Astrocyte (in vitro differentiated cells and primary cell): ENCODE measurements around the gene CSMD2. TPM values are rescaled to one million over a fixed set of nuclear protein-coding genes. Genes with fewer than 3 reads are reported as not detected.
A peak's percentile ranks its signal among the peaks of the same experiment; 100 is the strongest.

Source experiments
- DNase-seq: peaks from one replicate; pipeline ENCODE4 v3.0.0-alpha.2; 2010; ENCODE audit warnings: low read depth
- FAIRE-seq: peaks from 2 replicates; lab custom pipeline; 2011; peaks lifted over from hg19 to GRCh38; lab: Jason Lieb, UNC
- H2AFZ ChIP-seq: 2 replicates; pipeline ENCODE4 v1.6.0; 2012; ENCODE audit warnings: low read depth, low read length, inconsistent platforms
- H3K27ac ChIP-seq: 2 replicates; pipeline ENCODE4 v1.5.1; 2011; ENCODE audit warnings: low read depth, low read length, inconsistent platforms
- H3K27me3 ChIP-seq: 2 replicates; pipeline ENCODE4 v1.6.0; 2011; ENCODE audit warnings: low read length, inconsistent platforms; ENCODE audit not compliant: insufficient read depth
- H3K36me3 ChIP-seq: 2 replicates; pipeline ENCODE4 v1.5.1; 2011; ENCODE audit warnings: low read length, inconsistent platforms; ENCODE audit not compliant: insufficient read depth
- H3K4me1 ChIP-seq: 2 replicates; pipeline ENCODE4 v1.5.1; 2011; ENCODE audit warnings: low read length, inconsistent platforms; ENCODE audit not compliant: insufficient read depth
- H3K4me2 ChIP-seq: 2 replicates; pipeline ENCODE4 v1.6.0; 2012; ENCODE audit warnings: low read length, inconsistent platforms
- H3K4me3 ChIP-seq: 2 replicates; pipeline ENCODE4 v1.5.1; 2011; ENCODE audit warnings: low read depth, mild to moderate bottlenecking, low read length, inconsistent platforms; ENCODE audit not compliant: insufficient read depth
- H3K79me2 ChIP-seq: 2 replicates; pipeline ENCODE4 v1.6.0; 2012; ENCODE audit warnings: mild to moderate bottlenecking, low read length, inconsistent platforms; ENCODE audit not compliant: insufficient read depth
- H3K9ac ChIP-seq: 2 replicates; pipeline ENCODE4 v1.6.0; 2012; ENCODE audit warnings: mild to moderate bottlenecking, low read length, inconsistent platforms
- H3K9me3 ChIP-seq: 2 replicates; pipeline ENCODE4 v1.5.1; 2012; ENCODE audit warnings: low read depth, mild to moderate bottlenecking, low read length, inconsistent platforms; ENCODE audit not compliant: insufficient read depth
- H4K20me1 ChIP-seq: 2 replicates; pipeline ENCODE4 v1.6.0; 2012; ENCODE audit warnings: low read length, inconsistent platforms; ENCODE audit not compliant: insufficient read depth
- H3K27ac Mint-ChIP-seq: one replicate; pipeline ENCODE4 v1.8.0; 2021; ENCODE audit warnings: mild to moderate bottlenecking, mixed read lengths; ENCODE audit not compliant: unreplicated experiment
- H3K27me3 Mint-ChIP-seq: one replicate; pipeline ENCODE4 v1.8.0; 2021; ENCODE audit warnings: low read depth, mixed read lengths; ENCODE audit not compliant: unreplicated experiment
- H3K36me3 Mint-ChIP-seq: one replicate; pipeline ENCODE4 v1.8.0; 2021; ENCODE audit warnings: low read depth, mixed read lengths; ENCODE audit not compliant: unreplicated experiment
- H3K4me1 Mint-ChIP-seq: one replicate; pipeline ENCODE4 v1.8.0; 2021; ENCODE audit warnings: low read depth, mixed read lengths; ENCODE audit not compliant: unreplicated experiment
- H3K4me3 Mint-ChIP-seq: one replicate; pipeline ENCODE4 v1.8.0; 2021; ENCODE audit warnings: mild to moderate bottlenecking, moderate library complexity, mixed read lengths; ENCODE audit not compliant: unreplicated experiment
- H3K9me3 Mint-ChIP-seq: one replicate; pipeline ENCODE4 v1.8.0; 2021; ENCODE audit warnings: mild to moderate bottlenecking, mixed read lengths; ENCODE audit not compliant: unreplicated experiment
- CTCF ChIP-seq: IDR thresholded peaks from 2 replicates; pipeline ENCODE4 v1.5.1; 2011; ENCODE audit warnings: low read depth, mild to moderate bottlenecking, inconsistent platforms, low read length, moderate library complexity; ENCODE audit not compliant: insufficient read depth
- EZH2 ChIP-seq: IDR thresholded peaks from 2 replicates; pipeline ENCODE4 v1.6.1; 2012; ENCODE audit warnings: mild to moderate bottlenecking, low read length, inconsistent platforms; ENCODE audit not compliant: insufficient read depth
- total RNA-seq: library from RNA; stranded (reverse); gene quantifications from 2 replicates; pipeline ENCODE4 v1.2.1, GENCODE V29; 2021

CSMD2 gene
- total RNA-seq, 1 donor from 2014 or later = 11.1 TPM

GRCh38 chr1:33844166-33844565, 320.9 kb downstream of the CSMD2 start:
- H3K9me3 Mint-ChIP-seq = no peaks in the 10 kb centered on the region
- DNase-seq (no peak), FAIRE-seq (no peak)
- H3K4me3 Mint-ChIP-seq = no peak overlapping the region
- H3K9ac ChIP-seq = no peak overlapping the region
- H3K4me3 ChIP-seq = no peak overlapping the region
- H3K27me3 Mint-ChIP-seq = peaks cover 2% of the 10 kb centered on the region
- H3K27ac ChIP-seq = no peak overlapping the region
- H3K4me1 ChIP-seq = no peaks in the 10 kb centered on the region
- peaks cover 20% of the 10 kb centered on the region for H4K20me1 ChIP-seq
- peaks cover 5% of the 10 kb centered on the region for H3K36me3 Mint-ChIP-seq
- H3K9me3 ChIP-seq = no peaks in the 10 kb centered on the region
- H3K4me1 Mint-ChIP-seq = no peaks in the 10 kb centered on the region
- no peaks in the 10 kb centered on the region for H3K36me3 ChIP-seq
- H3K27me3 ChIP-seq = no peaks in the 10 kb centered on the region
- no peaks in the 10 kb centered on the region for H3K79me2 ChIP-seq
- H2AFZ ChIP-seq = no peak overlapping the region
- H3K27ac Mint-ChIP-seq = no peak overlapping the region
- TF ChIP-seq CTCF (no peak), EZH2 (no peak)
- H3K4me2 ChIP-seq = no peak overlapping the region

GRCh38 chr1:33842348-33842747, 322.7 kb downstream of the CSMD2 start:
- Histone ChIP-seq H4K20me1 (peaks cover 10% of the 10 kb centered on the region), H3K27me3 (no peaks in the 10 kb centered on the region), H3K4me1 (no peaks in the 10 kb centered on the region), H3K9me3 (no peaks in the 10 kb centered on the region), H2AFZ (no peak overlapping the region), H3K9ac (no peak overlapping the region), H3K79me2 (no peaks in the 10 kb centered on the region), H3K36me3 (no peaks in the 10 kb centered on the region), H3K4me3 (no peak overlapping the region), H3K4me2 (no peak overlapping the region), H3K27ac (no peak overlapping the region)
- peaks cover 2% of the 10 kb centered on the region for H3K27me3 Mint-ChIP-seq
- peaks cover 13% of the 10 kb centered on the region for H3K36me3 Mint-ChIP-seq
- no peak for FAIRE-seq
- H3K4me1 Mint-ChIP-seq = no peaks in the 10 kb centered on the region
- H3K9me3 Mint-ChIP-seq = no peaks in the 10 kb centered on the region
- no peak overlapping the region for H3K27ac Mint-ChIP-seq
- TF ChIP-seq EZH2 (no peak), CTCF (no peak)
- no peak for DNase-seq
- no peak overlapping the region for H3K4me3 Mint-ChIP-seq

GRCh38 chr1:33841494-33841893, 323.5 kb downstream of the CSMD2 start:
- H3K4me1 ChIP-seq = no peaks in the 10 kb centered on the region
- no peaks in the 10 kb centered on the region for H3K79me2 ChIP-seq
- Mint-ChIP-seq H3K27ac (no peak overlapping the region), H3K4me3 (no peak overlapping the region), H3K9me3 (peaks cover 7% of the 10 kb centered on the region), H3K36me3 (peaks cover 22% of the 10 kb centered on the region), H3K4me1 (peaks cover 4% of the 10 kb centered on the region), H3K27me3 (peaks cover 2% of the 10 kb centered on the region)
- no peaks in the 10 kb centered on the region for H3K36me3 ChIP-seq
- H3K4me3 ChIP-seq = no peak overlapping the region
- DNase-seq = peak; percentile 12
- no peak for FAIRE-seq
- H3K4me2 ChIP-seq = no peak overlapping the region
- no peak overlapping the region for H3K9ac ChIP-seq
- H3K9me3 ChIP-seq = no peaks in the 10 kb centered on the region
- no peaks in the 10 kb centered on the region for H3K27me3 ChIP-seq
- TF ChIP-seq CTCF = no peak
- no peak for TF ChIP-seq EZH2
- H3K27ac ChIP-seq = no peak overlapping the region
- H2AFZ ChIP-seq = no peak overlapping the region
- peaks cover 10% of the 10 kb centered on the region for H4K20me1 ChIP-seq
